Purkinje cell (primary cell): ENCODE results near the gene PTH1R. TPM values are rescaled to one million over a fixed set of nuclear protein-coding genes. Genes with fewer than 3 reads are reported as not detected.

Source experiments
- polyA plus RNA-seq: library from polyadenylated mRNA; unstranded; fragments of >200 nt; fragmentation: Nextera tagmentation; gene quantifications from 2 replicates; pipeline ENCODE4 v1.2.1, GENCODE V29; 2014

The PTH1R gene
- 2.5 and 3.0 TPM in 2 replicates for polyA plus RNA-seq

GRCh38 chr3:46877406-46878125, at the start of gene PTH1R:
Gene PTH1R (plus strand): TSS chr3:46877721. CDS start chr3:46883560, 5,839 bp downstream.

GRCh38 chr3:46863261-46863782, 14.2 kb upstream of the PTH1R start, which contains the start of gene MYL3:
Gene MYL3 (minus strand): TSS chr3:46863444. CDS start chr3:46863390, 54 bp downstream.

Other genes starting within 250 kb of the PTH1R start
- gene ALS2CL, start 184.0 kb upstream of the PTH1R start, polyA plus RNA-seq = not detected in 2 replicates
- 0.13 and 0.42 TPM in 2 replicates for gene TMIE, start 176.3 kb upstream of the PTH1R start, polyA plus RNA-seq
- gene PRSS50, start 159.9 kb upstream of the PTH1R start, polyA plus RNA-seq = not detected in 2 replicates
- 0.27 TPM in 1 of 2 replicates, not detected in the other for gene MYL3, start 14.3 kb upstream of the PTH1R start, polyA plus RNA-seq
- gene CCDC12, start 99.0 kb downstream of the PTH1R start, polyA plus RNA-seq = 27.7 and 33.3 TPM in 2 replicates
- not detected in 2 replicates for gene NBEAL2, start 101.9 kb downstream of the PTH1R start, polyA plus RNA-seq